ENCODE data around the gene NCAM2. TPM values are rescaled to one million over a fixed set of nuclear protein-coding genes. Genes with fewer than 3 reads are reported as not detected.

Gene NCAM2
- total and polyA plus RNA-seq, 2 of the 8 experiments (the other 6 are each of a cell fraction or from before 2014, with no cell fraction given), result 0.14 to 1.1 TPM

- H2BK20ac ChIP-seq (ENCODE audit: low read length), result no peak overlapping the region
- TF ChIP-seq KDM1A (IDR thresholded peaks at IDR 0.05; ENCODE audit: borderline replicate concordance, low read length) (peak; percentile 34; the same call in 1 of the 2 replicates), BACH1 (IDR thresholded peaks at IDR 0.05; ENCODE audit: low read length) (no peak)
- H3K4me1 ChIP-seq (replicated peaks in 1 of 4; ENCODE audit: control insufficient read depth in 3 of 4, insufficient read depth in 4 of 4, low read length in 3 of 4), result peaks cover 0 to 4% (median 0%) of the 10 kb centered on the region in 4 experiments; a peak in 1 of 7 replicates
- H3K36me3 ChIP-seq (ENCODE audit: control insufficient read depth in 2 of 4, insufficient read depth in 4 of 4, low read length in 3 of 4), result no peaks in the 10 kb centered on the region
- H3K79me1 ChIP-seq (ENCODE audit: low read depth, low read length), result no peaks in the 10 kb centered on the region
- no peak overlapping the region for H4K8ac ChIP-seq (ENCODE audit: extremely low read depth, insufficient read depth, low read length)
- POLR2A ChIA-PET (ENCODE audit: partially characterized antibody), result no interaction called here
- CTCF ChIA-PET (ENCODE audit: partially characterized antibody), result interaction anchor here (1.0 kb wide), 1 partner anchor 555 kb away, joined by 3 read pairs; no protein-coding TSS in a partner anchor
- no peak for DNase-seq (ENCODE audit: low read depth in 1 of 2, low spot score in 2 of 2)
- H2BK120ac ChIP-seq (replicated peaks; ENCODE audit: low read depth, low read length), result no peak overlapping the region
- no peaks in the 10 kb centered on the region for H3K9me3 ChIP-seq (ENCODE audit: insufficient read depth in 2 of 2, low read depth in 1 of 2, low read length in 1 of 2)
- no peak overlapping the region for H3K18ac ChIP-seq (ENCODE audit: extremely low read depth, low read length)
- FAIRE-seq, result no peak
- no peak overlapping the region for H4K5ac ChIP-seq (ENCODE audit: insufficient read length, low read depth, low read length)
- no peak overlapping the region for H3K4me2 ChIP-seq (ENCODE audit: insufficient read depth in 1 of 2, low read depth in 2 of 2, low read length in 2 of 2)
- H3K56ac ChIP-seq (replicated peaks; ENCODE audit: insufficient read length, low read depth, low read length), result no peak overlapping the region
- no peaks in the 10 kb centered on the region for H3K27me3 ChIP-seq (replicated peaks in 1 of 4; ENCODE audit: control insufficient read depth in 3 of 4, extremely low read depth in 1 of 4, insufficient read depth in 3 of 4, low read length in 3 of 4)
- no peak overlapping the region for H2BK15ac ChIP-seq (ENCODE audit: low read length)
- no peak overlapping the region for H2BK12ac ChIP-seq (ENCODE audit: low read depth, low read length)
- no peak overlapping the region for H3K4ac ChIP-seq (replicated peaks; ENCODE audit: insufficient read length, low read depth, low read length)
- no peak overlapping the region for H3K14ac ChIP-seq (ENCODE audit: insufficient read length)
- no peaks in the 10 kb centered on the region for H4K20me1 ChIP-seq (replicated peaks in 1 of 2; ENCODE audit: control insufficient read depth in 1 of 2, insufficient read depth in 2 of 2, low read length in 2 of 2)
- H3K23ac ChIP-seq (ENCODE audit: insufficient read length), result no peak overlapping the region
- H3K4me3 ChIP-seq (ENCODE audit: extremely low read depth in 1 of 4, insufficient read depth in 2 of 4, low read depth in 3 of 4, low read length in 4 of 4), result no peak overlapping the region
- no peak overlapping the region for H2BK5ac ChIP-seq (ENCODE audit: low read depth, low read length)
- H2AK5ac ChIP-seq (ENCODE audit: low read depth, low read length), result no peak overlapping the region
- no peak overlapping the region for H3K9ac ChIP-seq (replicated peaks in 1 of 4; ENCODE audit: extremely low read depth in 1 of 4, low read depth in 3 of 4, low read length in 3 of 4)
- no peaks in the 10 kb centered on the region for H3K23me2 ChIP-seq (ENCODE audit: low read depth, low read length)
- no peaks in the 10 kb centered on the region for H3K79me2 ChIP-seq (ENCODE audit: control insufficient read depth in 1 of 2, insufficient read depth in 2 of 2, low read length in 2 of 2)
- H4K91ac ChIP-seq (replicated peaks; ENCODE audit: insufficient read length, low read length), result no peak overlapping the region
- H2AFZ ChIP-seq (ENCODE audit: low read length), result no peak overlapping the region
- no peak overlapping the region for H3K27ac ChIP-seq (ENCODE audit: low read depth, low read length)
Measured at GRCh38 chr21:21367583-21367982, 369.4 kb downstream of the NCAM2 start.
